Measurements from ENCODE around the gene CDH13.

DNA sequence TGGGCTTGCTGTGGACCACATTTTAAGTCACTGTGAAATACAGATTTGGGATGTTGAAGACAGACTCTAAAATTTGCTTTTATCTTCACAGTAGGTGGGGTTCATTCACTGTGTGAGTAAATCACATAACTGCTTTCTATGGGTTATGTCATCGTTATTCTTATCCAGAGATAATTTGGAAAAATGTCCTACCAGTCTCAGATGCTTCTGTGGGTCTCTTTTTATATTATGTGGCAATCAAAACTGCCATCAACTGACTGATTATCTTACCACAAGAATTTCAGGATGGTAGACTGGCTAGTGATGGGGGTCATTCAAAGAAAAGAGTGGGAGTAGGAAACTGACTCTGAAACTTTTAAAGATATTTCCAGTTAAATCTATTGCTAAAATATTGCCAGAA is 1184.1 kb downstream of the CDH13 start:
- TF ChIP-seq, protein P1, sequence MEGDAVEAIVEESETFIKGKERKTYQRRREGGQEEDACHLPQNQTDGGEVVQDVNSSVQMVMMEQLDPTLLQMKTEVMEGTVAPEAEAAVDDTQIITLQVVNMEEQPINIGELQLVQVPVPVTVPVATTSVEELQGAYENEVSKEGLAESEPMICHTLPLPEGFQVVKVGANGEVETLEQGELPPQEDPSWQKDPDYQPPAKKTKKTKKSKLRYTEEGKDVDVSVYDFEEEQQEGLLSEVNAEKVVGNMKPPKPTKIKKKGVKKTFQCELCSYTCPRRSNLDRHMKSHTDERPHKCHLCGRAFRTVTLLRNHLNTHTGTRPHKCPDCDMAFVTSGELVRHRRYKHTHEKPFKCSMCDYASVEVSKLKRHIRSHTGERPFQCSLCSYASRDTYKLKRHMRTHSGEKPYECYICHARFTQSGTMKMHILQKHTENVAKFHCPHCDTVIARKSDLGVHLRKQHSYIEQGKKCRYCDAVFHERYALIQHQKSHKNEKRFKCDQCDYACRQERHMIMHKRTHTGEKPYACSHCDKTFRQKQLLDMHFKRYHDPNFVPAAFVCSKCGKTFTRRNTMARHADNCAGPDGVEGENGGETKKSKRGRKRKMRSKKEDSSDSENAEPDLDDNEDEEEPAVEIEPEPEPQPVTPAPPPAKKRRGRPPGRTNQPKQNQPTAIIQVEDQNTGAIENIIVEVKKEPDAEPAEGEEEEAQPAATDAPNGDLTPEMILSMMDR (IDR thresholded peaks at IDR 0.05; ENCODE audit: borderline replicate concordance, extremely low read depth, low read length, poor library complexity, severe bottlenecking) = no peak
- TF ChIP-seq EZH2 (IDR thresholded peaks at IDR 0.05; ENCODE audit: borderline replicate concordance, low read depth, low read length, severe bottlenecking) = no peak
